Measurements from ENCODE around the gene SMIM13. TPM values are rescaled to one million over a fixed set of nuclear protein-coding genes. Genes with fewer than 3 reads are reported as not detected.

SMIM13 gene
- total RNA-seq, 1 experiment from 2014 or later = 10.5 TPM

- peak; percentile 68 for DNase-seq
- Mint-ChIP-seq H3K36me3 (ENCODE audit: insufficient read depth, unreplicated experiment) (no peaks in the 10 kb centered on the region), H3K4me3 (ENCODE audit: low read depth, unreplicated experiment) (no peak overlapping the region), H3K9me3 (ENCODE audit: low read depth, unreplicated experiment) (no peaks in the 10 kb centered on the region), H3K27me3 (ENCODE audit: unreplicated experiment) (no peaks in the 10 kb centered on the region), H3K27ac (ENCODE audit: unreplicated experiment) (no peak overlapping the region), H3K4me1 (ENCODE audit: low read depth, unreplicated experiment) (peaks cover 26% of the 10 kb centered on the region)
- BruUV-seq (replicated peaks) = no TSS peak
- CTCF ChIA-PET = interaction anchor here (0.7 to 0.9 kb wide), 2 partner anchors 28 to 149 kb away, joined by 3 to 4 read pairs; no protein-coding TSS in a partner anchor
- peak; percentile 66 for TF ChIP-seq CTCF (IDR thresholded peaks at IDR 0.05; ENCODE audit: unreplicated experiment)
- intact Hi-C loops (cut with micrococcal nuclease; ENCODE audit: unreplicated experiment) = loop anchor here (1.0 to 5.0 kb wide), 3 partner anchors 28 to 45 kb away; no protein-coding TSS in a partner anchor
These were observed 79.1 kb downstream of the SMIM13 start for GRCh38 chr6:11172501-11173327.

- CTCF ChIA-PET = interaction anchor here (1.1 kb wide), 1 partner anchor 33 kb away, joined by 3 read pairs; no protein-coding TSS in a partner anchor
- Mint-ChIP-seq H3K9me3 (ENCODE audit: low read depth, unreplicated experiment) (no peaks in the 10 kb centered on the region), H3K36me3 (ENCODE audit: insufficient read depth, unreplicated experiment) (no peaks in the 10 kb centered on the region), H3K27ac (ENCODE audit: unreplicated experiment) (no peak overlapping the region), H3K4me1 (ENCODE audit: low read depth, unreplicated experiment) (peaks cover 40% of the 10 kb centered on the region), H3K4me3 (ENCODE audit: low read depth, unreplicated experiment) (no peak overlapping the region), H3K27me3 (ENCODE audit: unreplicated experiment) (no peaks in the 10 kb centered on the region)
- no TSS peak for BruUV-seq (replicated peaks)
- no peak for DNase-seq
- TF ChIP-seq CTCF (IDR thresholded peaks at IDR 0.05; ENCODE audit: unreplicated experiment) = no peak
- intact Hi-C loops (cut with micrococcal nuclease; ENCODE audit: unreplicated experiment) = loop anchor here (5.0 kb wide), 1 partner anchor 43 kb away; no protein-coding TSS in a partner anchor
These were observed 80.6 kb downstream of the SMIM13 start for GRCh38 chr6:11174242-11174611.

- Mint-ChIP-seq H3K27me3 (ENCODE audit: unreplicated experiment) (no peaks in the 10 kb centered on the region), H3K9me3 (ENCODE audit: low read depth, unreplicated experiment) (no peaks in the 10 kb centered on the region), H3K4me3 (ENCODE audit: low read depth, unreplicated experiment) (no peak overlapping the region), H3K27ac (ENCODE audit: unreplicated experiment) (peak overlapping the region; percentile 67), H3K4me1 (ENCODE audit: low read depth, unreplicated experiment) (peaks cover 57% of the 10 kb centered on the region), H3K36me3 (ENCODE audit: insufficient read depth, unreplicated experiment) (no peaks in the 10 kb centered on the region)
- no peak for TF ChIP-seq CTCF (IDR thresholded peaks at IDR 0.05; ENCODE audit: unreplicated experiment)
- CTCF ChIA-PET = no interaction called here
- BruUV-seq (replicated peaks) = no TSS peak
- DNase-seq = no peak
- intact Hi-C loops (cut with micrococcal nuclease; ENCODE audit: unreplicated experiment) = loop anchor here (5.0 kb wide), 1 partner anchor 55 kb away; the partner anchor contains the start of gene NEDD9
These were observed 83.6 kb downstream of the SMIM13 start for GRCh38 chr6:11177271-11177670.

- CTCF ChIA-PET = interaction anchor here (0.9 to 1.1 kb wide), 2 partner anchors 10 to 28 kb away, joined by 3 to 9 read pairs; no protein-coding TSS in a partner anchor
- TF ChIP-seq CTCF (IDR thresholded peaks at IDR 0.05; ENCODE audit: unreplicated experiment) = no peak
- Mint-ChIP-seq H3K4me1 (ENCODE audit: low read depth, unreplicated experiment) (peaks cover 43% of the 10 kb centered on the region), H3K27ac (ENCODE audit: unreplicated experiment) (peak overlapping the region; percentile 55), H3K36me3 (ENCODE audit: insufficient read depth, unreplicated experiment) (peaks cover 5% of the 10 kb centered on the region), H3K4me3 (ENCODE audit: low read depth, unreplicated experiment) (no peak overlapping the region), H3K9me3 (ENCODE audit: low read depth, unreplicated experiment) (no peaks in the 10 kb centered on the region), H3K27me3 (ENCODE audit: unreplicated experiment) (no peaks in the 10 kb centered on the region)
- BruUV-seq (replicated peaks) = no TSS peak
- no peak for DNase-seq
- intact Hi-C loops (cut with micrococcal nuclease; ENCODE audit: unreplicated experiment) = loop anchor here (5.0 kb wide), 1 partner anchor 53 kb away; the partner anchor contains the start of gene NEDD9
These were observed 85.4 kb downstream of the SMIM13 start for GRCh38 chr6:11179088-11179418.
